SK-N-SH (cell line): Measurements from ENCODE around the gene PPP1R14D.

Experiments used
- CTCF ChIP-seq: fragments of 200-600 bp; sonication (generic); IDR thresholded peaks from 2 replicates; pipeline ENCODE4 v1.6.1; 2017; ENCODE audit warnings: antibody characterized with exemption, mild to moderate bottlenecking, moderate library complexity
- ELF1 ChIP-seq: IDR thresholded peaks from 2 replicates; pipeline ENCODE4 v1.4.0; 2012
- MAX ChIP-seq: IDR thresholded peaks from 2 replicates; pipeline ENCODE4 v1.4.0; 2012; ENCODE audit warnings: low read depth
- MXI1 ChIP-seq: IDR thresholded peaks from 2 replicates; pipeline ENCODE4 v1.6.1; 2012; ENCODE audit warnings: mild to moderate bottlenecking, low read depth, low read length, improper control_type of control experiment
- NFIC ChIP-seq: IDR thresholded peaks from 2 replicates; pipeline ENCODE4 v1.4.0; 2012; ENCODE audit warnings: borderline replicate concordance
- POLR2AphosphoS5 ChIP-seq: IDR thresholded peaks from 2 replicates; pipeline ENCODE4 v1.6.1; 2012; ENCODE audit warnings: low read depth, low read length
- REST ChIP-seq: IDR thresholded peaks from 2 replicates; pipeline ENCODE4 v1.6.1; 2012; ENCODE audit warnings: mild to moderate bottlenecking, low read depth, low read length, moderate library complexity
- RFX5 ChIP-seq: IDR thresholded peaks from 2 replicates; pipeline ENCODE4 v1.6.1; 2012; ENCODE audit warnings: mild to moderate bottlenecking, improper control_type of control experiment, low read length
- SIN3A ChIP-seq: IDR thresholded peaks from 2 replicates; pipeline ENCODE4 v1.6.1; 2012; ENCODE audit warnings: low read depth, mild to moderate bottlenecking, low read length, moderate library complexity, borderline replicate concordance
- TAF1 ChIP-seq: IDR thresholded peaks from 2 replicates; pipeline ENCODE4 v1.6.1; 2012; ENCODE audit warnings: low read depth, mild to moderate bottlenecking, low read length, moderate library complexity, borderline replicate concordance
- USF2 ChIP-seq: fragments of 150-350 bp; IDR thresholded peaks from 2 replicates; pipeline ENCODE4 v1.6.1; 2017; ENCODE audit warnings: antibody characterized with exemption, low read length, low read depth, borderline replicate concordance
- ZBTB33 ChIP-seq: IDR thresholded peaks from 2 replicates; pipeline ENCODE4 v1.4.0; 2012; ENCODE audit warnings: low read depth, borderline replicate concordance

GRCh38 chr15:40796512-40796911, 32.0 kb downstream of the PPP1R14D start:
- no peak for TF ChIP-seq CTCF
- no peak for TF ChIP-seq MXI1
- TF ChIP-seq SIN3A, result no peak
- TF ChIP-seq USF2, result no peak
- no peak for TF ChIP-seq NFIC
- TF ChIP-seq MAX, result no peak
- no peak for TF ChIP-seq RFX5
- no peak for TF ChIP-seq ZBTB33
- no peak for TF ChIP-seq TAF1
- TF ChIP-seq POLR2AphosphoS5, result no peak
- no peak for TF ChIP-seq ELF1
- no peak for TF ChIP-seq REST
